CD4-positive, CD25-positive, alpha-beta regulatory T cell (primary cell): ENCODE results near the gene TRIOBP. TPM values are rescaled to one million over a fixed set of nuclear protein-coding genes. Genes with fewer than 3 reads are reported as not detected.
A peak's percentile ranks its signal among the peaks of the same experiment; 100 is the strongest.

ENCODE experiments used
- ATAC-seq, 2 donors: fragments of 150-1000 bp; cut with Tn5 transposase; one replicate each; pipeline ENCODE4 v1.10.0; 2021; ENCODE audit warnings: low read depth in 2 of 2, moderate number of reproducible peaks in 2 of 2, moderate library complexity in 1 of 2
- DNase-seq, 3 donors: peaks; one replicate each; pipeline versions ENCODE4 v3.0.0 to v3.0.0-alpha.2; 2012 to 2022; ENCODE audit warnings: mixed read lengths in 1 of 3
- H3K27ac ChIP-seq: one replicate; pipeline ENCODE4 v1.7.0; 2013; ENCODE audit warnings: mild to moderate bottlenecking, low read length; ENCODE audit not compliant: insufficient read depth, poor library complexity, severe bottlenecking
- H3K27me3 ChIP-seq: one replicate; pipeline ENCODE4 v1.7.0; 2013; ENCODE audit warnings: low read length; ENCODE audit not compliant: control insufficient read depth, insufficient read depth
- H3K36me3 ChIP-seq: one replicate; pipeline ENCODE4 v1.7.0; 2013; ENCODE audit warnings: mild to moderate bottlenecking, low read length, moderate library complexity; ENCODE audit not compliant: control insufficient read depth, insufficient read depth
- H3K4me1 ChIP-seq: 2 replicates; pipeline ENCODE4 v1.7.0; 2013; ENCODE audit warnings: mild to moderate bottlenecking, low read length; ENCODE audit not compliant: insufficient read depth, control insufficient read depth, poor library complexity, severe bottlenecking
- H3K4me3 ChIP-seq: one replicate; pipeline ENCODE4 v1.7.0; 2013; ENCODE audit warnings: low read depth, mild to moderate bottlenecking, low read length, moderate library complexity
- H3K9me3 ChIP-seq, 2 experiments: 1 replicate in 1 of 2; 2 replicates in 1 of 2; pipeline ENCODE4 v1.7.0; 2013; ENCODE audit warnings: low read length in 2 of 2, mild to moderate bottlenecking in 1 of 2, moderate library complexity in 1 of 2; ENCODE audit not compliant: control insufficient read depth in 2 of 2
- H3K27ac Mint-ChIP-seq, 3 donors: one replicate each; pipeline ENCODE4 v1.8.0; 2020 to 2022; ENCODE audit warnings: mild to moderate bottlenecking in 3 of 3, mixed read lengths in 3 of 3, moderate library complexity in 2 of 3
- H3K27me3 Mint-ChIP-seq: one replicate; pipeline ENCODE4 v1.8.0; 2022; ENCODE audit warnings: mild to moderate bottlenecking, mixed read lengths
- H3K36me3 Mint-ChIP-seq: one replicate; pipeline ENCODE4 v1.8.0; 2020; ENCODE audit warnings: mixed read lengths
- H3K4me1 Mint-ChIP-seq, 4 donors: one replicate each; pipeline ENCODE4 v1.8.0; 2020 to 2022; ENCODE audit warnings: mixed read lengths in 4 of 4, mild to moderate bottlenecking in 1 of 4
- H3K4me3 Mint-ChIP-seq, 4 donors: one replicate each; pipeline ENCODE4 v1.8.0; 2020 to 2022; ENCODE audit warnings: mild to moderate bottlenecking in 4 of 4, mixed read lengths in 4 of 4, moderate library complexity in 3 of 4
- H3K9me3 Mint-ChIP-seq, 7 donors: one replicate each; pipeline ENCODE4 v1.8.0; 2020 to 2022; ENCODE audit warnings: mixed read lengths in 7 of 7, mild to moderate bottlenecking in 3 of 7, moderate library complexity in 2 of 7
- polyA plus RNA-seq, 4 donors: library from polyadenylated mRNA; unstranded; fragments of 300-500 nt; fragmentation: Illumina TruSeq; gene quantifications; one replicate each; pipeline ENCODE4 v1.2.3, GENCODE V29; 2021
- total RNA-seq: library from RNA; stranded (reverse); gene quantifications from one replicate; pipeline ENCODE4 v1.2.3, GENCODE V29; 2022

TRIOBP gene
- total and polyA plus RNA-seq, 5 donors from 2014 or later: 10.9 to 24.8 (median 14.0) TPM

DNA sequence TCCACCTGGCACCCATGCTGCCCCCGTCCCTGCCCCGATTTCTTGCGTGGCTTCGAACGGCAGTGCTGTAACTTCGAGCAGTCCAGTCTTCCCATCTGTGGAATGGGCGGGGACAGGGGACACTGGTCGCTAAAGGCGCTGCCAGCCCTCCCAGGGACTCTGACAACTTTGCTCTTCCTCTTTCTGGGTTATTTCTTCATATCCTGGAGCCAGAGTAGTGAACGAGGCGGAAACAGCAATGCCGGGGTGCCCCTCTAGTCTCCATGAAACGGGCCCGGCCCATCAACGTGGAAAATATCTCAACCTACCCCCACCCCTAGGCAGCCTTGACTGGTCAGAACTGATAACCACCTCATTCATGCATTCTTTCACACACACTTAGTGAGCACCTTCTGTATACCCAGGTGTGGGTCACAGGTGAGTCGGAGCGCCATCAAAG, 42.8 kb downstream of the TRIOBP start:
- no peak for DNase-seq
- H3K4me3 Mint-ChIP-seq: no peak overlapping the region
- H3K27me3 ChIP-seq: no peaks in the 10 kb centered on the region
- H3K27me3 Mint-ChIP-seq: peaks cover 4% of the 10 kb centered on the region
- no peak overlapping the region for H3K4me3 ChIP-seq
- H3K27ac ChIP-seq: no peak overlapping the region
- ATAC-seq: peak in 1 of 2 donors; percentile 18
- no peaks in the 10 kb centered on the region for H3K9me3 ChIP-seq
- H3K36me3 Mint-ChIP-seq: peaks cover 5% of the 10 kb centered on the region
- no peak overlapping the region for H3K27ac Mint-ChIP-seq
- peaks cover 0 to 9% (median 4%) of the 10 kb centered on the region in 4 donors for H3K4me1 Mint-ChIP-seq
- no peaks in the 10 kb centered on the region for H3K9me3 Mint-ChIP-seq
- no peaks in the 10 kb centered on the region for H3K36me3 ChIP-seq
- H3K4me1 ChIP-seq: no peaks in the 10 kb centered on the region

DNA sequence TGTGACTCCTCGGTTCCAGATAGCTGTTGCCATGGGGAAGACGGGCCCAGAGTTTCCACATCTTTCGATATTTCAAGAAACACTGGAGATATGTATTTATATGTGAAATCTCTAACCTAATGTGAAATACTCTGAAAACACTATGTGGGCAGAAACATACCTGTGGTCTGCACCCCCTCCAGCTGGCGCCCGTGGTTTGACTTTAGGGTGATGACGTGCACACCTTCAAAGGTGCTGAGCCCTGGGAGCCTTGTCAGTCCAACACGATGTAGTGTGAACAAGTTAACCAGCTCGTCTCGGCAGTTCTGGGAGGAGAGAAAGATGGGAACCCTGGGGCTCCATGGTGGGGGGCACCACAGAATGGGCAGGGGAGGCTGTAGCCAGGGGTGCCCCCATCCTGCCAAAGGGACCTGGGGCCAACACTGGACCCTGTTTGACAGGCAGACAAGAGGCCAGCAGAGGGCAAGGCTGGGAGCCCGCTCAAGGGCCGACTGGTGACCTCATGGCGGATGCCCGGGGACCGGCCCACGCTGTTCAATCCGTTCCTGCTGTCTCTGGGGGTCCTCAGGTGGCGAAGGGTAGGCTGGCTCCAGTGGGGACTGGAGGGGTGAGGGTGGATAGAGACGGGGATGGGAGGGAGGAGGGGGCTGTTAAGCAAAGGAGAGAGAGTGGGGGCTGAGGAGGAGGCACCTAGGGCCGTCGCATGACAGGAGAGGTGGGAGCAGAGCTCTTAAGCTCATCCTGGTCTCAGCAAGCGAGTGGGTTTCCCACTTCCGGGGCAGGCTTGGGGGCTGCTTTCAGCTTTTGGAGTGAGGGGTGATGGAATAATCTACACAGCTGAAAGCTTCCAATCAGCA, 43.8 kb downstream of the TRIOBP start:
- Mint-ChIP-seq H3K9me3 (no peaks in the 10 kb centered on the region), H3K27me3 (peaks cover 4% of the 10 kb centered on the region), H3K4me1 (peaks cover 0 to 14% (median 10%) of the 10 kb centered on the region in 4 donors), H3K27ac (no peak overlapping the region), H3K36me3 (peaks cover 5% of the 10 kb centered on the region), H3K4me3 (peak overlapping the region in 1 of 4 donors; percentile 32)
- no peaks in the 10 kb centered on the region for H3K9me3 ChIP-seq
- no peaks in the 10 kb centered on the region for H3K27me3 ChIP-seq
- H3K36me3 ChIP-seq: no peaks in the 10 kb centered on the region
- ATAC-seq: no peak
- no peak overlapping the region for H3K27ac ChIP-seq
- no peak for DNase-seq
- H3K4me1 ChIP-seq: peaks cover 7% of the 10 kb centered on the region
- no peak overlapping the region for H3K4me3 ChIP-seq

DNA sequence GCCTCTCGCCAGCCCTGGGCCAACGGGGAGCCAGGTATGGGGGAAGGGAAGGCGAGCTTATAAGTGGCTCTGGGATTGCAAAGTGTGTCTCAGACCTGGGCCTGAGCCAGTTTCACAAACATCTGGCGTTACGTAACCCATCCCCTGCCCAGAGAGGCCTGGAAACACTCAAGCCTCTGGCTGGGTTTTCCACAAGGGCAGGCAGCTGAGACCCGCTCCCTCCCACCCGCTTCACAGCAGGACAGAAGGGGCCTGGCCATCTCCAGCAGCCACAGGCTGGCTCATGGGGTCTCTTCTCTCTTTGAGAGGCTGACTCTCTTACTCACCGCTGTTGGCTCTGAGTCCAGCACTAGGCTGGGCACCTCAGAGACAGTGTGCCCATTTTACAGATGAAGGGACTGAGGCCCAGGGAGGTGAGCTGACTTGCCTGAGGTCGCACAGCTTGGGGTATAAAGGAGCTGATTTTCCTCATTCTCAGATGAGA, 44.5 kb downstream of the TRIOBP start:
- peaks cover 7% of the 10 kb centered on the region for H3K4me1 ChIP-seq
- no peaks in the 10 kb centered on the region for H3K9me3 Mint-ChIP-seq
- H3K4me3 Mint-ChIP-seq: no peak overlapping the region
- no peak for ATAC-seq
- H3K4me1 Mint-ChIP-seq: peaks cover 0 to 14% (median 10%) of the 10 kb centered on the region in 4 donors
- H3K27ac ChIP-seq: no peak overlapping the region
- peaks cover 5% of the 10 kb centered on the region for H3K36me3 Mint-ChIP-seq
- H3K27me3 Mint-ChIP-seq: peaks cover 4% of the 10 kb centered on the region
- H3K27me3 ChIP-seq: no peaks in the 10 kb centered on the region
- H3K36me3 ChIP-seq: no peaks in the 10 kb centered on the region
- H3K27ac Mint-ChIP-seq: no peak overlapping the region
- no peak for DNase-seq
- no peak overlapping the region for H3K4me3 ChIP-seq
- no peaks in the 10 kb centered on the region for H3K9me3 ChIP-seq

DNA sequence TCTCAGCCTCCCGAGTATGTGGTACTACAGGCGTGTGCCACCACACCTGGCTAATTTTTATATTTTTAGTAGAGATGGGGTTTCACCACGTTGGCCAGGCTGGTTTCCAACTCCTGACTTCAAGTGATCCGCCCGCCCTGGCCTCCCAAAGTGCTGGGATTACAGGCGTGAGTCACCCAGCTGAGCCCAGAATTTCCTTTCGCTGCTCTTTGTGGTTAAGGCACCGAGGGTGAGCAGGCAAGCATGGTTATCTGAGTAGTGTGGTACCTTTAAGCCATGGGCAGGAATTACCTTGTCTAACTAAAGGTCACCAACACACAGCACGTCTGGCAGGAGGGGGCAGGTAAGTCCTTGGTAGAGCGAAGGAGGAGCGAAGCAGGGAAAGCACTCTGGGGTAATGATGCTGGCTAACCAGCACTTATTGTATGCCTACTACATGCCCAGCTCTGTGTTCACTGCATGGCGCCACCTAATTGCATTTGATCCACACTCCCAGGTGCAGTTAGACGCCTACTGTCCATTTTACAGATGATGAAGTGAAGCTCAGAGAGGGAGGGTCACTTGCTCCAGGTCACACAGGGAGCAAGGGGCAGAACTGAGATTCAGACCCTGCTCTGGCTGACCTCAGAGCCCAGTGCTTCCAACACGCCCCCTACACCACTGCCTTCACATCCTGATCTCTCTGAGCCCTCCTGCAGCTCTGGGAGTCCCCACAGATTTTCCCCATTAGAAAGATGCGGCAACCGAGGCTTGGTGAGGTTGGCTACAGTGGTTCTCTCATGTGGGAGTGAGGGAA, 45.7 kb downstream of the TRIOBP start:
- Histone ChIP-seq H3K4me1 (peaks cover 19% of the 10 kb centered on the region), H3K36me3 (no peaks in the 10 kb centered on the region), H3K27me3 (no peaks in the 10 kb centered on the region), H3K4me3 (no peak overlapping the region), H3K9me3 (no peaks in the 10 kb centered on the region), H3K27ac (no peak overlapping the region)
- H3K4me3 Mint-ChIP-seq: peak overlapping the region in 2 of 4 donors; percentile 59 to 90
- ATAC-seq: no peak
- no peaks in the 10 kb centered on the region for H3K27me3 Mint-ChIP-seq
- no peak for DNase-seq
- H3K27ac Mint-ChIP-seq: no peak overlapping the region
- H3K9me3 Mint-ChIP-seq: no peaks in the 10 kb centered on the region
- peaks cover 5% of the 10 kb centered on the region for H3K36me3 Mint-ChIP-seq
- H3K4me1 Mint-ChIP-seq: peaks cover 0 to 16% (median 12%) of the 10 kb centered on the region in 4 donors

DNA sequence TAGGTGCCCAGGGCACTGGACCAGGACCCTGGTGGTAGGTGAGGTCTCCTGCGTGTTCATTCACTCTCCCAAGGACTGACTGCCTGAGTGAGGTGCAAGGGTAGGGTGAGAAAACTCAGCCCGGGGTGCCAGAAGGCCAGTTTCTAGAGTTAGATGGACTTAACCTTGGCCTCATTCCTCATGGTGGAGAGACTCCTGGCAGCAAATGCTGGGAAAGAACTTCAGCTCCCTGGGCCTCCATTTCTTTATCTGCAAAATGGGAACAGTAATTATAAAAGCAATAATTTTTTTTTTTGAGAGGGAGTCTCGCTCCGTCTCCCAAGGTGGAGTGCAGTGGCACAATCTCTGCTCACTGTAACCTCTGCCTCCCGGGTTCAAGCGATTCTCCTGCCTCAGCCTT, 47.7 kb downstream of the TRIOBP start:
- peaks cover 0 to 34% (median 21%) of the 10 kb centered on the region in 4 donors for H3K4me1 Mint-ChIP-seq
- H3K36me3 ChIP-seq: no peaks in the 10 kb centered on the region
- no peaks in the 10 kb centered on the region for H3K9me3 Mint-ChIP-seq
- H3K4me1 ChIP-seq: peaks cover 29% of the 10 kb centered on the region
- H3K27ac Mint-ChIP-seq: no peak overlapping the region
- no peaks in the 10 kb centered on the region for H3K27me3 Mint-ChIP-seq
- ATAC-seq: no peak
- no peak overlapping the region for H3K27ac ChIP-seq
- DNase-seq: no peak
- no peaks in the 10 kb centered on the region for H3K27me3 ChIP-seq
- H3K9me3 ChIP-seq: no peaks in the 10 kb centered on the region
- peak overlapping the region; percentile 94 to 98 (median 96) for H3K4me3 Mint-ChIP-seq
- H3K4me3 ChIP-seq: no peak overlapping the region
- no peaks in the 10 kb centered on the region for H3K36me3 Mint-ChIP-seq

DNA sequence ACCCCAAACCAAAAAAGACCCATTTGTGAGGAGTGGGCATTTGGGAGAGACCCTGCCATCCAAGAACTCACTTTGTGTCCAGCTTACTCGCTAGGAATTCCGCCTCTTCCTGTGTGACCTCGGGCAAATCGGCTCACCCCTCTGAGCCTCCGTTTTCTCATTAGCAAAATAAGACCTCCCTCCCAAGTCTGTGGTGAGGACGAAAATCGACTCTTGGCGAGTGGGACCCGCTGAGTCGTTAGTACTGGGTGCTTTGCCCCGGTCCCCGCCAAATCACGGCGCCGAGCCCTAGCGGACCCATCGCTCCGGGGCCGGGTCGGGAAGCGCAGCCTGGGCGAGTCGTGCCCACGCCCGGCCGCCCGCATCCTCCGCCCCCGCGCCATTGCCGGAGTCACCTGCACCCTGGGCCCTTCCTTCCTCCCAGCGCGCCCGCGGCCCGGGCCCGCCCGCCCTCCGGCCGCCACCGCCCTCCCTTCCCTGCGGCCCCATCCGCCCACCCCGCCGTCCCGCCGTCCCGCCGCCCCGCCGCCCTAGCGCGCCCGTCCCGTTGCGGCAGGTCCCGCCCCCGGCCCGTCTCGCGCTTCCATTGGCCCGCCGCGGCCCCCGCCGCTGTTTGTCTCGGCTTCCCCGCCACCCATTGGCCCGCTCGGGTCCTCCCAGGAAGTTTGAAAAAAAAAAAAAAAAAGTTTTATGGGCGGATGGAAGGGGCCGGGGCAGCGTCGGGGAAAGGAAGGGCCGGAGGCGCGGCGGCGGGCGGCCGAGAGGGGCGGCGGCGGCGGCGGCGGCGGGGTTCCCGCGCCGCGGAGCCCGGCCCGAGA, 48.9 kb downstream of the TRIOBP start:
- ATAC-seq: peak; percentile 92 to 94
- Mint-ChIP-seq H3K4me1 (peaks cover 0 to 34% (median 23%) of the 10 kb centered on the region in 4 donors), H3K9me3 (no peaks in the 10 kb centered on the region), H3K36me3 (no peaks in the 10 kb centered on the region), H3K4me3 (peak overlapping the region; percentile 94 to 98 (median 96)), H3K27me3 (no peaks in the 10 kb centered on the region), H3K27ac (peak overlapping the region; percentile 5 to 92 (median 90))
- no peaks in the 10 kb centered on the region for H3K9me3 ChIP-seq
- no peaks in the 10 kb centered on the region for H3K27me3 ChIP-seq
- H3K4me1 ChIP-seq: peaks cover 29% of the 10 kb centered on the region
- no peaks in the 10 kb centered on the region for H3K36me3 ChIP-seq
- peak overlapping the region; percentile 66 for H3K27ac ChIP-seq
- H3K4me3 ChIP-seq: peak overlapping the region; percentile 82
- peak; percentile 81 to 89 (median 85) for DNase-seq
